WTC11 (cell line): ENCODE results near the gene PPP5C. TPM values are rescaled to one million over a fixed set of nuclear protein-coding genes. Genes with fewer than 3 reads are reported as not detected.
A peak's percentile ranks its signal among the peaks of the same experiment; 100 is the strongest.

Source experiments
- ATAC-seq: fragments of 200-7000 bp; cut with Tn5 transposase; 2 replicates; pipeline ENCODE4 v1.10.0; 2021; ENCODE audit warnings: mild to moderate bottlenecking, moderate library complexity
- CTCF ChIA-PET: fragments of 300-600 bp; sonication (Branson Sonifier 250); formaldehyde crosslinking; loops from one replicate; lab custom pipeline; 2021; ENCODE audit warnings: antibody characterized with exemption; lab: Charles Lee
- POLR2A ChIA-PET: fragments of 350-600 bp; sonication (Branson Sonifier 250); formaldehyde crosslinking; loops from one replicate; lab custom pipeline; 2021; ENCODE audit warnings: antibody characterized with exemption; lab: Charles Lee
- DNase-seq: peaks from one replicate; pipeline ENCODE4 v3.0.0; 2021; ENCODE audit warnings: low spot score
- H3K27ac Mint-ChIP-seq: 2 replicates; pipeline ENCODE4 v1.8.0; 2021; ENCODE audit warnings: mixed read lengths
- H3K27me3 Mint-ChIP-seq: 2 replicates; pipeline ENCODE4 v1.8.0; 2021; ENCODE audit warnings: low read depth, mild to moderate bottlenecking, moderate library complexity, mixed read lengths
- H3K36me3 Mint-ChIP-seq: 2 replicates; pipeline ENCODE4 v1.8.0; 2021; ENCODE audit warnings: mixed read lengths
- H3K4me1 Mint-ChIP-seq: 2 replicates; pipeline ENCODE4 v1.8.0; 2022; ENCODE audit warnings: mixed read lengths
- H3K4me3 Mint-ChIP-seq: 2 replicates; pipeline ENCODE4 v1.8.0; 2021; ENCODE audit warnings: mild to moderate bottlenecking, moderate library complexity, mixed read lengths
- H3K9me3 Mint-ChIP-seq: 2 replicates; pipeline ENCODE4 v1.8.0; 2021; ENCODE audit warnings: mixed read lengths
- ATF1 ChIP-seq: sonication (generic); formaldehyde crosslinking; IDR thresholded peaks from 2 replicates; pipeline ENCODE4 v1.8.1; 2023; ENCODE audit warnings: mild to moderate bottlenecking, moderate library complexity, missing genetic modification reagents
- CREM ChIP-seq: sonication (generic); formaldehyde crosslinking; IDR thresholded peaks from 2 replicates; pipeline ENCODE4 v1.8.1; 2022; ENCODE audit warnings: mild to moderate bottlenecking, missing genetic modification reagents, moderate library complexity
- E2F5 ChIP-seq: sonication (generic); formaldehyde crosslinking; IDR thresholded peaks from 2 replicates; pipeline ENCODE4 v1.8.1; 2022; ENCODE audit warnings: mild to moderate bottlenecking, moderate library complexity, missing genetic modification reagents
- ELF4 ChIP-seq: sonication (generic); formaldehyde crosslinking; IDR thresholded peaks from 2 replicates; pipeline ENCODE4 v1.8.1; 2022; ENCODE audit warnings: low read depth, mild to moderate bottlenecking, moderate library complexity, missing genetic modification reagents
- EMX1 ChIP-seq: fragments of 250-450 bp; sonication (Bioruptor Pico); IDR thresholded peaks from 2 replicates; pipeline ENCODE4 v1.8.0; 2021; ENCODE audit warnings: mild to moderate bottlenecking
- FOXK1 ChIP-seq: sonication (generic); formaldehyde crosslinking; IDR thresholded peaks from 2 replicates; pipeline ENCODE4 v1.8.0; 2022; ENCODE audit warnings: mild to moderate bottlenecking, moderate library complexity, missing genetic modification reagents
- MAX ChIP-seq: sonication (generic); formaldehyde crosslinking; IDR thresholded peaks from 2 replicates; pipeline ENCODE4 v1.8.0; 2022; ENCODE audit warnings: mild to moderate bottlenecking, missing genetic modification reagents
- MLX ChIP-seq: sonication (generic); formaldehyde crosslinking; IDR thresholded peaks from 2 replicates; pipeline ENCODE4 v1.8.1; 2023; ENCODE audit warnings: mild to moderate bottlenecking, missing genetic modification reagents, moderate library complexity
- NR2C2 ChIP-seq: sonication (generic); formaldehyde crosslinking; IDR thresholded peaks from 2 replicates; pipeline ENCODE4 v1.8.0; 2022; ENCODE audit warnings: mild to moderate bottlenecking, missing genetic modification reagents
- RELA ChIP-seq: sonication (generic); formaldehyde crosslinking; IDR thresholded peaks from 2 replicates; pipeline ENCODE4 v1.8.1; 2022; ENCODE audit warnings: missing genetic modification reagents, mild to moderate bottlenecking, borderline replicate concordance
- SP1 ChIP-seq: sonication (generic); formaldehyde crosslinking; conservative IDR thresholded peaks from 2 replicates; pipeline ENCODE4 v1.8.1; 2022; ENCODE audit warnings: missing genetic modification reagents
- STAT6 ChIP-seq: sonication (generic); formaldehyde crosslinking; conservative IDR thresholded peaks from 2 replicates; pipeline ENCODE4 v1.8.1; 2023; ENCODE audit warnings: mild to moderate bottlenecking, low read depth, missing genetic modification reagents, moderate library complexity
- TEAD4 ChIP-seq: sonication (generic); formaldehyde crosslinking; IDR thresholded peaks from 2 replicates; pipeline ENCODE4 v1.8.0; 2022; ENCODE audit warnings: mild to moderate bottlenecking, missing genetic modification reagents
- TP53 ChIP-seq: sonication (generic); formaldehyde crosslinking; IDR thresholded peaks from 2 replicates; pipeline ENCODE4 v1.8.1; 2023; ENCODE audit warnings: mild to moderate bottlenecking, missing genetic modification reagents
- ZBTB43 ChIP-seq: sonication (generic); formaldehyde crosslinking; IDR thresholded peaks from 2 replicates; pipeline ENCODE4 v1.8.1; 2023; ENCODE audit warnings: mild to moderate bottlenecking, missing genetic modification reagents
- ZNF121 ChIP-seq: sonication (generic); formaldehyde crosslinking; IDR thresholded peaks from 2 replicates; pipeline ENCODE4 v1.8.0; 2023; ENCODE audit warnings: missing genetic modification reagents
- ZNF138 ChIP-seq: sonication (generic); formaldehyde crosslinking; conservative IDR thresholded peaks from 2 replicates; pipeline ENCODE4 v1.8.1; 2022; ENCODE audit warnings: mild to moderate bottlenecking, moderate library complexity, missing genetic modification reagents
- ZNF281 ChIP-seq: sonication (generic); formaldehyde crosslinking; IDR thresholded peaks from 2 replicates; pipeline ENCODE4 v1.8.0; 2023; ENCODE audit warnings: mild to moderate bottlenecking, missing genetic modification reagents
- ZNF317 ChIP-seq: sonication (generic); formaldehyde crosslinking; IDR thresholded peaks from 2 replicates; pipeline ENCODE4 v1.8.1; 2023; ENCODE audit warnings: low read depth, mild to moderate bottlenecking, moderate library complexity, missing genetic modification reagents, borderline replicate concordance
- total RNA-seq: library from RNA; stranded (reverse); gene quantifications from 3 replicates; pipeline ENCODE4 v1.2.3, GENCODE V29; 2021

Gene PPP5C
- total RNA-seq, 1 experiment from 2014 or later = 107 TPM

GRCh38 chr19:46299695-46300094 is 47.2 kb upstream of the PPP5C start:
- ATAC-seq (no peak), DNase-seq (no peak)
- POLR2A ChIA-PET = interaction anchor here (0.6 to 1.3 kb wide), 3 partner anchors 14 to 221 kb away, joined by 3 to 5 read pairs (median 3); no protein-coding TSS in a partner anchor
- H3K9me3 Mint-ChIP-seq = no peaks in the 10 kb centered on the region
- H3K4me3 Mint-ChIP-seq = no peak overlapping the region
- H3K4me1 Mint-ChIP-seq = peaks cover 42% of the 10 kb centered on the region
- H3K27me3 Mint-ChIP-seq = peaks cover 12% of the 10 kb centered on the region
- TF ChIP-seq ZNF121 = no peak
- H3K36me3 Mint-ChIP-seq = peaks cover 3% of the 10 kb centered on the region; the same call in 1 of the 2 replicates
- CTCF ChIA-PET = interaction anchor here (0.6 to 7.2 kb wide), 7 partner anchors 18 to 500 kb away, joined by 3 to 95 read pairs (median 3); partner anchors contain the start of gene PPP5C
- H3K27ac Mint-ChIP-seq = 0 out of 2 replicates have a peak overlapping the region, but pooled peaks have one; percentile 32

- peak overlapping the region; percentile 73; the same call in 1 of the 2 replicates for H3K27ac Mint-ChIP-seq
- peaks cover 35% of the 10 kb centered on the region for H3K36me3 Mint-ChIP-seq
- no peak for TF ChIP-seq RELA (CRISPR knock-in tag)
- 0 out of 2 replicates have a peak, but pooled peaks have one; percentile 17 for TF ChIP-seq ZBTB43 (CRISPR knock-in tag)
- no peak for TF ChIP-seq SP1 (CRISPR knock-in tag)
- no peak for TF ChIP-seq ZNF317 (CRISPR knock-in tag)
- no peak for TF ChIP-seq ZNF281 (CRISPR knock-in tag)
- TF ChIP-seq EMX1 = no peak
- TF ChIP-seq MAX (CRISPR knock-in tag) = no peak
- TF ChIP-seq ATF1 (CRISPR knock-in tag) = no peak
- CTCF ChIA-PET = interaction anchor here (0.6 to 1.7 kb wide), 10 partner anchors 22 to 275 kb away, joined by 3 to 5 read pairs (median 4); partner anchors contain the start of gene PPP5C
- H3K4me3 Mint-ChIP-seq = peak overlapping the region; percentile 94
- no peak for ATAC-seq
- no peak for DNase-seq
- H3K27me3 Mint-ChIP-seq = peaks cover 3% of the 10 kb centered on the region; the same call in 1 of the 2 replicates
- peaks cover 21% of the 10 kb centered on the region for H3K9me3 Mint-ChIP-seq
- peaks cover 39% of the 10 kb centered on the region for H3K4me1 Mint-ChIP-seq
- POLR2A ChIA-PET = interaction anchor here (0.9 to 1.0 kb wide), 2 partner anchors 23 to 45 kb away, joined by 5 to 6 read pairs; no protein-coding TSS in a partner anchor
Measured at GRCh38 chr19:46303322-46303690, 43.6 kb upstream of the PPP5C start.

GRCh38 chr19:46303691-46304397 is 43.0 kb upstream of the PPP5C start:
- DNase-seq (peak; percentile 100), ATAC-seq (peak; percentile 78)
- H3K4me1 Mint-ChIP-seq = peaks cover 34% of the 10 kb centered on the region
- peak overlapping the region; percentile 100 for H3K27ac Mint-ChIP-seq
- ChIA-PET CTCF (interaction anchor here (0.6 to 1.7 kb wide), 10 partner anchors 23 to 275 kb away, joined by 3 to 5 read pairs (median 4); partner anchors contain the start of gene PPP5C), POLR2A (interaction anchor here (1.0 kb wide), 1 partner anchor 23 kb away, joined by 5 read pairs; no protein-coding TSS in a partner anchor)
- H3K9me3 Mint-ChIP-seq = peaks cover 21% of the 10 kb centered on the region
- peak overlapping the region; percentile 94 for H3K4me3 Mint-ChIP-seq
- peaks cover 35% of the 10 kb centered on the region for H3K36me3 Mint-ChIP-seq
- peaks cover 3% of the 10 kb centered on the region; the same call in 1 of the 2 replicates for H3K27me3 Mint-ChIP-seq
- TF ChIP-seq MLX (CRISPR knock-in tag) (0 out of 2 replicates have a peak, but pooled peaks have one; percentile 66), TEAD4 (CRISPR knock-in tag) (peak; percentile 88; the same call in 1 of the 2 replicates), ELF4 (CRISPR knock-in tag) (0 out of 2 replicates have a peak, but pooled peaks have one; percentile 26), ZBTB43 (CRISPR knock-in tag) (0 out of 2 replicates have a peak, but pooled peaks have one; percentile 55), FOXK1 (CRISPR knock-in tag) (peak; percentile 75; the same call in 1 of the 2 replicates), TP53 (CRISPR knock-in tag) (peak; percentile 93), E2F5 (CRISPR knock-in tag) (peak; percentile 84), ZNF138 (peak; percentile 87; the same call in 1 of the 2 replicates), STAT6 (CRISPR knock-in tag) (no peak), CREM (CRISPR knock-in tag) (peak; percentile 82), NR2C2 (peak; percentile 65)
